ENCODE results near the gene REV1.
A peak's percentile ranks its signal among the peaks of the same experiment; 100 is the strongest.

The REV1 gene

GRCh38 chr2:99489761-99490622 lies at the start of gene REV1:
REV1 (minus strand) TSS chr2:99490017; CDS start chr2:99464975, 25,042 bp downstream.
- Histone ChIP-seq H2AFZ (ENCODE audit: low read length) (peak within 1 kb of the TSS; percentile 88), H3K9me2 (replicated peaks; ENCODE audit: insufficient read depth, low read length) (no peaks in the 10 kb centered on the region), H3K9me3 (replicated peaks; ENCODE audit: insufficient read depth, low read length) (no peaks in the 10 kb centered on the region), H3F3A (ENCODE audit: insufficient read depth, low read length) (0 out of 2 replicates have a peak, but pooled peaks cover 7% of the 10 kb centered on the region), H3K27me3 (replicated peaks; ENCODE audit: insufficient read depth, low read length) (no peaks in the 10 kb centered on the region), H4K20me1 (ENCODE audit: insufficient read depth, low read length) (peaks cover 7% of the 10 kb centered on the region; the same call in 1 of the 2 replicates), H3K79me2 (ENCODE audit: low read length) (peaks cover 43% of the 10 kb centered on the region), H3K4me3 (ENCODE audit: low read length) (peak within 1 kb of the TSS; percentile 88), H3K36me3 (replicated peaks; ENCODE audit: insufficient read depth, low read length) (no peaks in the 10 kb centered on the region), H3K9ac (ENCODE audit: low read length) (peak within 1 kb of the TSS; percentile 79), H3K4me1 (ENCODE audit: low read length) (no peaks in the 10 kb centered on the region; the same call in 1 of the 2 replicates), H3K27ac (ENCODE audit: low read length) (peak within 1 kb of the TSS; percentile 45; the same call in 1 of the 2 replicates), H3K4me2 (ENCODE audit: low read depth, low read length) (peak within 1 kb of the TSS; percentile 87)
- peak; percentile 93 for DNase-seq
- TF ChIP-seq CTCF (IDR thresholded peaks at IDR 0.05; ENCODE audit: low read length) (peak; percentile 68), EZH2 (optimal IDR thresholded peaks at IDR 0.05; ENCODE audit: low read depth, low read length) (no peak)

- Histone ChIP-seq H2AFZ (ENCODE audit: low read length) (no peak overlapping the region), H3K9me2 (replicated peaks; ENCODE audit: insufficient read depth, low read length) (no peaks in the 10 kb centered on the region), H3K36me3 (replicated peaks; ENCODE audit: insufficient read depth, low read length) (no peaks in the 10 kb centered on the region), H4K20me1 (ENCODE audit: insufficient read depth, low read length) (no peaks in the 10 kb centered on the region), H3K4me2 (ENCODE audit: low read depth, low read length) (no peak overlapping the region), H3K27me3 (replicated peaks; ENCODE audit: insufficient read depth, low read length) (no peaks in the 10 kb centered on the region), H3F3A (ENCODE audit: insufficient read depth, low read length) (no peaks in the 10 kb centered on the region), H3K4me1 (ENCODE audit: low read length) (no peaks in the 10 kb centered on the region), H3K27ac (ENCODE audit: low read length) (no peak overlapping the region), H3K9me3 (replicated peaks; ENCODE audit: insufficient read depth, low read length) (no peaks in the 10 kb centered on the region), H3K9ac (ENCODE audit: low read length) (no peak overlapping the region), H3K4me3 (ENCODE audit: low read length) (no peak overlapping the region), H3K79me2 (ENCODE audit: low read length) (no peaks in the 10 kb centered on the region)
- TF ChIP-seq CTCF (IDR thresholded peaks at IDR 0.05; ENCODE audit: low read length) (no peak), EZH2phosphoT487 (IDR thresholded peaks at IDR 0.05; ENCODE audit: low read length) (no peak), EZH2 (optimal IDR thresholded peaks at IDR 0.05; ENCODE audit: low read depth, low read length) (no peak)
- no peak for DNase-seq
Observed at GRCh38 chr2:99537910-99538485, 48.2 kb upstream of the REV1 start.

GRCh38 chr2:99524056-99524455 lies 34.2 kb upstream of the REV1 start:
- no peaks in the 10 kb centered on the region for H3K9me2 ChIP-seq (replicated peaks; ENCODE audit: insufficient read depth, low read length)
- H3K27me3 ChIP-seq (replicated peaks; ENCODE audit: insufficient read depth, low read length): no peaks in the 10 kb centered on the region
- H3K27ac ChIP-seq (ENCODE audit: low read length): no peak overlapping the region
- no peak overlapping the region for H3K4me3 ChIP-seq (ENCODE audit: low read length)
- H3K4me1 ChIP-seq (ENCODE audit: low read length): no peaks in the 10 kb centered on the region
- no peaks in the 10 kb centered on the region for H3K79me2 ChIP-seq (ENCODE audit: low read length)
- H3K36me3 ChIP-seq (replicated peaks; ENCODE audit: insufficient read depth, low read length): no peaks in the 10 kb centered on the region
- H3F3A ChIP-seq (ENCODE audit: insufficient read depth, low read length): no peaks in the 10 kb centered on the region
- no peaks in the 10 kb centered on the region for H3K9me3 ChIP-seq (replicated peaks; ENCODE audit: insufficient read depth, low read length)
- H3K4me2 ChIP-seq (ENCODE audit: low read depth, low read length): no peak overlapping the region
- DNase-seq: no peak
- no peak for TF ChIP-seq EZH2 (optimal IDR thresholded peaks at IDR 0.05; ENCODE audit: low read depth, low read length)
- no peak for TF ChIP-seq CTCF (IDR thresholded peaks at IDR 0.05; ENCODE audit: low read length)
- no peak for TF ChIP-seq EZH2phosphoT487 (IDR thresholded peaks at IDR 0.05; ENCODE audit: low read length)
- no peak overlapping the region for H3K9ac ChIP-seq (ENCODE audit: low read length)
- no peak overlapping the region for H2AFZ ChIP-seq (ENCODE audit: low read length)
- no peaks in the 10 kb centered on the region for H4K20me1 ChIP-seq (ENCODE audit: insufficient read depth, low read length)
